ENCODE data around the gene IDUA.
"Not testable (repeated sequence)": the region's sequence is repeated elsewhere in the genome, so short reads cannot be mapped to it uniquely, and the experiment has no call there.

IDUA gene

GRCh38 chr4:967113-968104 lies 19.4 kb upstream of the IDUA start:
- no peak for DNase-seq

- DNase-seq, result no peak
Observed at GRCh38 chr4:968221-968620, 18.6 kb upstream of the IDUA start.

GRCh38 chr4:968621-969394 lies 18.0 kb upstream of the IDUA start:
- no peak for DNase-seq

GRCh38 chr4:970046-970745 lies 16.6 kb upstream of the IDUA start:
- DNase-seq, result no peak

- DNase-seq, result no peak
Observed at GRCh38 chr4:970854-971520, 15.9 kb upstream of the IDUA start.

GRCh38 chr4:971666-972500 lies 15.0 kb upstream of the IDUA start:
- no peak for DNase-seq

- DNase-seq, result no peak
Observed at GRCh38 chr4:972651-973424, 14.0 kb upstream of the IDUA start.

GRCh38 chr4:973431-974397 lies 13.1 kb upstream of the IDUA start, which contains the start of gene DGKQ:
Gene DGKQ, minus strand, starts transcription at chr4:973569. Its CDS starts 87 bp downstream, at chr4:973482.
- no peak for DNase-seq

GRCh38 chr4:974668-975067 lies 12.2 kb upstream of the IDUA start:
- no peak for DNase-seq

GRCh38 chr4:976016-976415 lies 10.8 kb upstream of the IDUA start:
- DNase-seq, result not testable (repeated sequence)

- no peak for DNase-seq
Observed at GRCh38 chr4:978957-979701, 7.7 kb upstream of the IDUA start.

GRCh38 chr4:982291-982690 lies 4.6 kb upstream of the IDUA start:
- DNase-seq, result no peak

GRCh38 chr4:982814-983213 lies 4.0 kb upstream of the IDUA start:
- DNase-seq, result no peak

- no peak for DNase-seq
Observed at GRCh38 chr4:984336-985054, 2.3 kb upstream of the IDUA start.

- no peak for DNase-seq
Observed at GRCh38 chr4:985123-985830, 1.6 kb upstream of the IDUA start.

GRCh38 chr4:986428-986878 lies 391 bp upstream of the IDUA start:
- no peak for DNase-seq
